ENCODE results near the gene CACNA1D.

The CACNA1D gene

GRCh38 chr3:53618936-53619335 lies 124.5 kb downstream of the CACNA1D start:
- no peak for TF ChIP-seq CTCF (conservative IDR thresholded peaks at IDR 0.05; ENCODE audit: control insufficient read depth, insufficient read depth, low read depth, low read length)
- no peak overlapping the region for H3K4me3 ChIP-seq (ENCODE audit: control insufficient read depth, low read depth, low read length)
- DNase-seq (ENCODE audit: low read depth) = no peak

- no peak overlapping the region for H3K4me3 ChIP-seq (ENCODE audit: control insufficient read depth, low read depth, low read length)
- no peak for DNase-seq (ENCODE audit: low read depth)
- no peak for TF ChIP-seq CTCF (conservative IDR thresholded peaks at IDR 0.05; ENCODE audit: control insufficient read depth, insufficient read depth, low read depth, low read length)
Observed at GRCh38 chr3:53624061-53624857, 129.8 kb downstream of the CACNA1D start.

- DNase-seq (ENCODE audit: low read depth) = no peak
- no peak for TF ChIP-seq CTCF (conservative IDR thresholded peaks at IDR 0.05; ENCODE audit: control insufficient read depth, insufficient read depth, low read depth, low read length)
- H3K4me3 ChIP-seq (ENCODE audit: control insufficient read depth, low read depth, low read length) = no peak overlapping the region
Observed at GRCh38 chr3:53626876-53627275, 132.5 kb downstream of the CACNA1D start.

GRCh38 chr3:53628536-53629401 lies 134.4 kb downstream of the CACNA1D start:
- DNase-seq (ENCODE audit: low read depth) = no peak
- no peak for TF ChIP-seq CTCF (conservative IDR thresholded peaks at IDR 0.05; ENCODE audit: control insufficient read depth, insufficient read depth, low read depth, low read length)
- no peak overlapping the region for H3K4me3 ChIP-seq (ENCODE audit: control insufficient read depth, low read depth, low read length)

- no peak overlapping the region for H3K4me3 ChIP-seq (ENCODE audit: control insufficient read depth, low read depth, low read length)
- no peak for DNase-seq (ENCODE audit: low read depth)
- TF ChIP-seq CTCF (conservative IDR thresholded peaks at IDR 0.05; ENCODE audit: control insufficient read depth, insufficient read depth, low read depth, low read length) = no peak
Observed at GRCh38 chr3:53629402-53629723, 135.0 kb downstream of the CACNA1D start.

- no peak for TF ChIP-seq CTCF (conservative IDR thresholded peaks at IDR 0.05; ENCODE audit: control insufficient read depth, insufficient read depth, low read depth, low read length)
- DNase-seq (ENCODE audit: low read depth) = no peak
- no peak overlapping the region for H3K4me3 ChIP-seq (ENCODE audit: control insufficient read depth, low read depth, low read length)
Observed at GRCh38 chr3:53630547-53630946, 136.1 kb downstream of the CACNA1D start.
